Upper lobe of right lung (tissue), 1 donor: ENCODE measurements around the gene HMGCL. TPM values are rescaled to one million over a fixed set of nuclear protein-coding genes. Genes with fewer than 3 reads are reported as not detected.
A peak's percentile ranks its signal among the peaks of the same experiment; 100 is the strongest.
"Not testable (repeated sequence)": the region's sequence is repeated elsewhere in the genome, so short reads cannot be mapped to it uniquely, and the experiment has no call there.

ENCODE experiments used
- ATAC-seq: fragments of 200-7000 bp; cut with Tn5 transposase; one replicate; pipeline ENCODE4 v1.9.1; 2020; ENCODE audit warnings: mild to moderate bottlenecking, moderate library complexity
- DNase-seq: peaks from one replicate; pipeline ENCODE4 v3.0.0-alpha.2; 2020
- H3K27ac ChIP-seq: fragments of 200-600 bp; one replicate; pipeline ENCODE4 v1.8.0; 2022
- H3K27me3 ChIP-seq: fragments of 200-600 bp; one replicate; pipeline ENCODE4 v1.8.0; 2022; ENCODE audit warnings: mild to moderate bottlenecking
- H3K36me3 ChIP-seq: fragments of 200-600 bp; one replicate; pipeline ENCODE4 v1.8.0; 2022
- H3K4me1 ChIP-seq: fragments of 200-600 bp; one replicate; pipeline ENCODE4 v1.8.0; 2022
- H3K4me3 ChIP-seq: fragments of 200-600 bp; one replicate; pipeline ENCODE4 v1.8.0; 2022; ENCODE audit warnings: mild to moderate bottlenecking
- H3K9me3 ChIP-seq: fragments of 200-600 bp; one replicate; pipeline ENCODE4 v1.8.0; 2022
- CTCF ChIP-seq: fragments of 200-600 bp; IDR thresholded peaks from one replicate; pipeline ENCODE4 v1.8.0; 2022; ENCODE audit warnings: antibody characterized with exemption
- intact Hi-C: fragments of 100-400 bp; cut with DNase I; formaldehyde crosslinking; loops from one replicate; pipeline ENCODE4 v1.11.0; 2022
- total RNA-seq: library from RNA; stranded (reverse); fragmentation: NEBNext Ultra II Directional; extraction: Animal tissue kit (Norgen Biotek cat#: 25700); gene quantifications from one replicate; pipeline ENCODE4 v1.2.1, GENCODE V29; 2021
- donor health status: DM: no; HTN: yes; CAD: no; lungs with severe emphysema.

The HMGCL gene
- total RNA-seq, 1 donor from 2014 or later, result 40.1 TPM

GRCh38 chr1:23867542-23867894, 42.3 kb upstream of the HMGCL start:
- no peak for ATAC-seq

GRCh38 chr1:23865543-23865930, 40.3 kb upstream of the HMGCL start:
- no peaks in the 10 kb centered on the region for H3K27me3 ChIP-seq
- peaks cover 32% of the 10 kb centered on the region for H3K36me3 ChIP-seq
- no peak overlapping the region for H3K27ac ChIP-seq
- TF ChIP-seq CTCF, result no peak
- H3K9me3 ChIP-seq, result no peaks in the 10 kb centered on the region
- intact Hi-C loops, result no loop called here
- ATAC-seq (peak; percentile 13), DNase-seq (no peak)
- H3K4me1 ChIP-seq, result peaks cover 25% of the 10 kb centered on the region
- no peak overlapping the region for H3K4me3 ChIP-seq

More at GRCh38 chr1:23867542-23867894, 42.3 kb upstream of the HMGCL start:
- H3K9me3 ChIP-seq, result no peaks in the 10 kb centered on the region
- no peak for TF ChIP-seq CTCF
- H3K4me3 ChIP-seq, result peak overlapping the region; percentile 81
- H3K27me3 ChIP-seq, result no peaks in the 10 kb centered on the region
- H3K36me3 ChIP-seq, result peaks cover 19% of the 10 kb centered on the region
- peaks cover 25% of the 10 kb centered on the region for H3K4me1 ChIP-seq
- intact Hi-C loops, result no loop called here
- H3K27ac ChIP-seq, result peak overlapping the region; percentile 63
- DNase-seq, result no peak

GRCh38 chr1:23864801-23865542, 39.7 kb upstream of the HMGCL start:
- intact Hi-C loops, result no loop called here
- no peak overlapping the region for H3K4me3 ChIP-seq
- DNase-seq (no peak), ATAC-seq (no peak)
- H3K27me3 ChIP-seq, result no peaks in the 10 kb centered on the region
- H3K36me3 ChIP-seq, result peaks cover 34% of the 10 kb centered on the region
- H3K27ac ChIP-seq, result no peak overlapping the region
- H3K9me3 ChIP-seq, result no peaks in the 10 kb centered on the region
- H3K4me1 ChIP-seq, result peaks cover 25% of the 10 kb centered on the region
- TF ChIP-seq CTCF, result no peak

- no peak for TF ChIP-seq CTCF
- H3K4me1 ChIP-seq, result peaks cover 23% of the 10 kb centered on the region
These were observed 37.4 kb upstream of the HMGCL start for GRCh38 chr1:23862640-23863039.

GRCh38 chr1:23854568-23854967, 29.3 kb upstream of the HMGCL start:
- peak; percentile 15 for ATAC-seq
- H3K27ac ChIP-seq, result no peak overlapping the region
- no peak for DNase-seq
- TF ChIP-seq CTCF, result peak; percentile 21
- H3K4me3 ChIP-seq, result no peak overlapping the region
- peaks cover 43% of the 10 kb centered on the region for H3K36me3 ChIP-seq
- H3K4me1 ChIP-seq, result no peaks in the 10 kb centered on the region
- no peaks in the 10 kb centered on the region for H3K9me3 ChIP-seq
- intact Hi-C loops, result no loop called here
- no peaks in the 10 kb centered on the region for H3K27me3 ChIP-seq

More at GRCh38 chr1:23862640-23863039, 37.4 kb upstream of the HMGCL start:
- intact Hi-C loops, result no loop called here
- no peak for ATAC-seq
- Histone ChIP-seq H3K27ac (no peak overlapping the region), H3K9me3 (no peaks in the 10 kb centered on the region), H3K4me3 (no peak overlapping the region), H3K36me3 (peaks cover 57% of the 10 kb centered on the region), H3K27me3 (no peaks in the 10 kb centered on the region)
- no peak for DNase-seq

- ATAC-seq, H3K9me3 ChIP-seq, DNase-seq, intact Hi-C loops, H3K27me3 ChIP-seq, H3K4me1 ChIP-seq, H3K27ac ChIP-seq, H3K4me3 ChIP-seq: not testable (repeated sequence)
- peaks cover 34% of the 10 kb centered on the region for H3K36me3 ChIP-seq
These were observed 27.9 kb upstream of the HMGCL start for GRCh38 chr1:23853124-23853523.

- ATAC-seq, H3K9me3 ChIP-seq, H3K27ac ChIP-seq, H3K4me3 ChIP-seq, H3K4me1 ChIP-seq, H3K27me3 ChIP-seq, DNase-seq, intact Hi-C loops: not testable (repeated sequence)
- H3K36me3 ChIP-seq, result peaks cover 36% of the 10 kb centered on the region
These were observed 26.2 kb upstream of the HMGCL start for GRCh38 chr1:23851406-23851805.
